Uterus (tissue), 2 donors: Measurements from ENCODE around the gene C12orf43.

Experiments
- POLR2A ChIP-seq, 2 donors: fragments of 450-650 bp; IDR thresholded peaks; one replicate each; pipeline ENCODE4 v1.6.1; 2016; ENCODE audit warnings: antibody characterized with exemption in 2 of 2, mild to moderate bottlenecking in 1 of 2, moderate library complexity in 1 of 2
- TF ChIP-seq, protein P1 (sequence below), 4 experiments: fragments of 200-600 bp in 2 of 4; fragments of 450-650 bp in 2 of 4; sonication (generic) in 2 of 4; IDR thresholded peaks; one replicate each; pipeline ENCODE4 v1.5.1; 2016 to 2019; ENCODE audit warnings: antibody characterized with exemption in 4 of 4, mild to moderate bottlenecking in 2 of 4, moderate library complexity in 1 of 4

DNA sequence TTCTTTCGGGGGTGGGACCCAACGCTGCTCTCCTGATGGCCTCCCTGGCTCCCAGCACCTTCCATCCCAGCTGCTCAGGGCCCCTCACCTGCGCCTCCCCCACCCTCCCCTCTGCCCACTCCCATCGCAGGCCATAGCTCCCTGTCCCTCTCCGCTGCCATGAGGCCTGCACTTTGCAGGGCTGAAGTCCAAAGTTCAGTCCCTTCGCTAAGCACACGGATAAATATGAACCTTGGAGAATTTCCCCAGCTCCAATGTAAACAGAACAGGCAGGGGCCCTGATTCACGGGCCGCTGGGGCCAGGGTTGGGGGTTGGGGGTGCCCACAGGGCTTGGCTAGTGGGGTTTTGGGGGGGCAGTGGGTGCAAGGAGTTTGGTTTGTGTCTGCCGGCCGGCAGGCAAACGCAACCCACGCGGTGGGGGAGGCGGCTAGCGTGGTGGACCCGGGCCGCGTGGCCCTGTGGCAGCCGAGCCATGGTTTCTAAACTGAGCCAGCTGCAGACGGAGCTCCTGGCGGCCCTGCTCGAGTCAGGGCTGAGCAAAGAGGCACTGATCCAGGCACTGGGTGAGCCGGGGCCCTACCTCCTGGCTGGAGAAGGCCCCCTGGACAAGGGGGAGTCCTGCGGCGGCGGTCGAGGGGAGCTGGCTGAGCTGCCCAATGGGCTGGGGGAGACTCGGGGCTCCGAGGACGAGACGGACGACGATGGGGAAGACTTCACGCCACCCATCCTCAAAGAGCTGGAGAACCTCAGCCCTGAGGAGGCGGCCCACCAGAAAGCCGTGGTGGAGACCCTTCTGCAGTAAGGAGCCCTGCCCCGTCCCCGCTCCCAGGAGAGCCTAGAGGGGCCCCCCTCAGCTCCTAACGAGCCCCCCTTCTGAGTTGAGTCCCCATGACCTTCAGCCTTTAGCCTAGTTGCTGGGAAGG is 37.7 kb downstream of the C12orf43 start, which contains the start of gene HNF1A:
- no peak for TF ChIP-seq POLR2A (IDR thresholded peaks at IDR 0.05)
- TF ChIP-seq, protein P1, sequence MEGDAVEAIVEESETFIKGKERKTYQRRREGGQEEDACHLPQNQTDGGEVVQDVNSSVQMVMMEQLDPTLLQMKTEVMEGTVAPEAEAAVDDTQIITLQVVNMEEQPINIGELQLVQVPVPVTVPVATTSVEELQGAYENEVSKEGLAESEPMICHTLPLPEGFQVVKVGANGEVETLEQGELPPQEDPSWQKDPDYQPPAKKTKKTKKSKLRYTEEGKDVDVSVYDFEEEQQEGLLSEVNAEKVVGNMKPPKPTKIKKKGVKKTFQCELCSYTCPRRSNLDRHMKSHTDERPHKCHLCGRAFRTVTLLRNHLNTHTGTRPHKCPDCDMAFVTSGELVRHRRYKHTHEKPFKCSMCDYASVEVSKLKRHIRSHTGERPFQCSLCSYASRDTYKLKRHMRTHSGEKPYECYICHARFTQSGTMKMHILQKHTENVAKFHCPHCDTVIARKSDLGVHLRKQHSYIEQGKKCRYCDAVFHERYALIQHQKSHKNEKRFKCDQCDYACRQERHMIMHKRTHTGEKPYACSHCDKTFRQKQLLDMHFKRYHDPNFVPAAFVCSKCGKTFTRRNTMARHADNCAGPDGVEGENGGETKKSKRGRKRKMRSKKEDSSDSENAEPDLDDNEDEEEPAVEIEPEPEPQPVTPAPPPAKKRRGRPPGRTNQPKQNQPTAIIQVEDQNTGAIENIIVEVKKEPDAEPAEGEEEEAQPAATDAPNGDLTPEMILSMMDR (IDR thresholded peaks at IDR 0.05): no peak
